Measurements from ENCODE around the gene HTR4. TPM values are rescaled to one million over a fixed set of nuclear protein-coding genes. Genes with fewer than 3 reads are reported as not detected.
"Not testable (repeated sequence)": the region's sequence is repeated elsewhere in the genome, so short reads cannot be mapped to it uniquely, and the experiment has no call there.

HTR4 gene
- total and polyA plus RNA-seq, 4 experiments from 2014 or later, result not detected

DNA sequence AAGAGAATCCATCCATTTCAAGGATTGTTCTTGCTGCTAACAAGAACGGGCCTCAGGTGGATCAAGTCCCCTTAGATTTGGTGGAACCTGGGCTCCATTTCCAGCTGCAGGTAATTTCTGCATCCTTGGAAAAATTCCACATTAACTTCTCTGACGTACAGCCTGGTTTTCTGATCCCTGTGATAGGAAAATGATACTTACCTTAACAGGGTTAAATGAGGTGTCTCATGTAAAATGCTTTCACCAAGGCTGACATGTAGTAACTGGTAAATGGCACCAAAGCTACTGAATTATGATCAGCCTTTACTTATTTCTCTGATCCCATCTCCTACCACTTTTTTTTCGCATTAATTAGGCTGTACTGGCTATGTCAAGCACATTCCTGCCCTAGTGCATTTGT, 176.9 kb downstream of the HTR4 start:
- Mint-ChIP-seq H3K36me3 (no peaks in the 10 kb centered on the region), H3K27me3 (peaks cover 18 to 19% of the 10 kb centered on the region in 2 donors), H3K9me3 (no peaks in the 10 kb centered on the region), H3K27ac (no peak overlapping the region), H3K4me1 (peaks cover 0 to 2% (median 1%) of the 10 kb centered on the region in 4 donors), H3K4me3 (no peak overlapping the region)
- Histone ChIP-seq H3K4me3 (ENCODE audit: low read length in 2 of 2) (no peak overlapping the region), H3K4me1 (ENCODE audit: insufficient read depth, low read length) (no peaks in the 10 kb centered on the region), H3K27ac (ENCODE audit: low read depth, low read length) (no peak overlapping the region), H3K36me3 (ENCODE audit: insufficient read depth, low read length) (no peaks in the 10 kb centered on the region), H3K9me3 (ENCODE audit: control insufficient read depth in 1 of 2, low read length in 2 of 2) (no peaks in the 10 kb centered on the region), H3K27me3 (ENCODE audit: insufficient read depth, low read length) (no peaks in the 10 kb centered on the region)
- intact Hi-C loops (cut with micrococcal nuclease), result no loop called here
- POLR2A ChIA-PET (ENCODE audit: partially characterized antibody), result no interaction called here
- CTCF ChIA-PET (ENCODE audit: partially characterized antibody), result interaction anchor here (1.0 kb wide), 1 partner anchor 13 kb away, joined by 3 read pairs; no protein-coding TSS in a partner anchor
- no peak for DNase-seq

DNA sequence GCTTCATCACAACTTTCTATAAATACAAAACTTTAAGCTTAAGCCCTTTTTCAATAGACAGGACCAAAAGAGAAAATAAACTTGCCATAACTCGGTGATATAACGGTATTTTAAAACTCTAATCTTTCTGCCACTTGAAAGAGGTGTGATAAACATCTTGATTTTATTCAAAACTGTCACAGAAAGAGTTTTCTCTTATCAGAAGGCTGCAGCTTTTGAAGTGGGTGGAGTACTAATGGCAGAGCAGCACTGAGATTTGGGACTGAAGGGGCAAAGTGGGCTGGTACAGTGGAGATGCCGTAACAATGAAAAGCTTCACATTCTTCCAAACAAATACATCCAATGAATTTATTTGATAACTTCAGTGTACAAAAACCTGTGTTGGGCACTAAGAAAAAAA, 178.0 kb downstream of the HTR4 start:
- intact Hi-C loops (cut with micrococcal nuclease), result no loop called here
- H3K4me1 ChIP-seq (ENCODE audit: insufficient read depth, low read length), result no peaks in the 10 kb centered on the region
- H3K27ac Mint-ChIP-seq, result no peak overlapping the region
- no peaks in the 10 kb centered on the region for H3K9me3 ChIP-seq (ENCODE audit: control insufficient read depth in 1 of 2, low read length in 2 of 2)
- H3K27me3 Mint-ChIP-seq, result peaks cover 17 to 19% of the 10 kb centered on the region in 2 donors
- CTCF ChIA-PET (ENCODE audit: partially characterized antibody), result interaction anchor here (0.6 to 1.0 kb wide), 2 partner anchors 12 to 996 kb away, joined by 3 read pairs; no protein-coding TSS in a partner anchor
- no peaks in the 10 kb centered on the region for H3K4me1 Mint-ChIP-seq
- H3K27ac ChIP-seq (ENCODE audit: low read depth, low read length), result no peak overlapping the region
- H3K36me3 ChIP-seq (ENCODE audit: insufficient read depth, low read length), result no peaks in the 10 kb centered on the region
- H3K9me3 Mint-ChIP-seq, result no peaks in the 10 kb centered on the region
- no peaks in the 10 kb centered on the region for H3K36me3 Mint-ChIP-seq
- H3K4me3 ChIP-seq (ENCODE audit: low read length in 2 of 2), result no peak overlapping the region
- POLR2A ChIA-PET (ENCODE audit: partially characterized antibody), result no interaction called here
- no peaks in the 10 kb centered on the region for H3K27me3 ChIP-seq (ENCODE audit: insufficient read depth, low read length)
- DNase-seq, result no peak
- no peak overlapping the region for H3K4me3 Mint-ChIP-seq

DNA sequence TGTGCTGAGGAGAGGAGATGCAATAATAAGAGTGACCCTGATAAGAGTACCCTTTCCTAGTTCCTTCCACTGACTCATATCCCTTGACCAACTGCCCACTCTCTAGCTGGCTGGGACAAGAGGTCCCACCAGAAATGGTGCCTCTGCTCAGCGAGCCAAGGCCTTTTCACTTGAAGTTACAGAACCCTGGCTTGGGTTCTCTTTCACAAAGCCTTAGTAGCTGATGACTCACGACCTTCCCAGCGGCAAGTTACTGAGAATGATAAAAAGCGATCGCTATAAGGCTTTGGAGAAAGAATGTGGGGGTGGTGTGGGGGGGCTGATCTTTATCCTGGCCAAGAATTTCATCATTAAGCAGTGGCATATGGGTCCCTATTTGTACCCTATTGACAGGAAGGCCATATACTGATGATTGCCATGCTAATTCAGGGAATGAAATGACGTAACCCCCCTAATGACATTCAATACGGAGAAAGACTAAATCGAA, 180.3 kb downstream of the HTR4 start:
- Histone ChIP-seq H3K27me3 (ENCODE audit: insufficient read depth, low read length) (no peaks in the 10 kb centered on the region), H3K4me3 (ENCODE audit: low read length in 2 of 2) (no peak overlapping the region), H3K9me3 (ENCODE audit: control insufficient read depth in 1 of 2, low read length in 2 of 2) (no peaks in the 10 kb centered on the region), H3K36me3 (ENCODE audit: insufficient read depth, low read length) (no peaks in the 10 kb centered on the region), H3K27ac (ENCODE audit: low read depth, low read length) (no peak overlapping the region), H3K4me1 (ENCODE audit: insufficient read depth, low read length) (no peaks in the 10 kb centered on the region)
- no peaks in the 10 kb centered on the region for H3K36me3 Mint-ChIP-seq
- CTCF ChIA-PET (ENCODE audit: partially characterized antibody), result no interaction called here
- no peaks in the 10 kb centered on the region for H3K9me3 Mint-ChIP-seq
- H3K4me1 Mint-ChIP-seq, result no peaks in the 10 kb centered on the region
- POLR2A ChIA-PET (ENCODE audit: partially characterized antibody), result no interaction called here
- DNase-seq, result no peak
- intact Hi-C loops (cut with micrococcal nuclease), result no loop called here
- no peak overlapping the region for H3K4me3 Mint-ChIP-seq
- H3K27ac Mint-ChIP-seq, result no peak overlapping the region
- peaks cover 17 to 20% of the 10 kb centered on the region in 2 donors for H3K27me3 Mint-ChIP-seq

DNA sequence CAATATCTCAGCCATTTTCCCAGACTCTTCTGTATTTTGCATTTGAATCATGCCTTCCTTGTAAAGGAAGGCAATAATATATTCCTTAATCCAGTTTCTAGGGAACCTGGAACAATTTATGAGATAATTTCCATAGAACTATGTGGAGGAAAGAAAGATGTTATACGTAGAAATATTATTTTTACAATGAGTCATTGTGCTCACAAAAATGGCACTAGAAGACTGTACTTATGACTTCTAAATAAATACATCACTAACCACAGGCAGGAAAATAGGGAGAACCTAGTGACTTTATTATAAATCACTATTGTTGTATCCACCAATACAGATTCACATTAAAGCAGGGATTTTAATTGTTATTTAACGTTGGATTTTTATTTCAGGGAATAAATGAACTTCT, 182.9 kb downstream of the HTR4 start:
- Mint-ChIP-seq H3K9me3 (no peaks in the 10 kb centered on the region), H3K4me3 (no peak overlapping the region), H3K36me3 (no peaks in the 10 kb centered on the region), H3K27ac (no peak overlapping the region), H3K4me1 (no peaks in the 10 kb centered on the region), H3K27me3 (peaks cover 7 to 10% of the 10 kb centered on the region in 2 donors)
- DNase-seq, result no peak
- Histone ChIP-seq H3K27ac (ENCODE audit: low read depth, low read length) (no peak overlapping the region), H3K4me1 (ENCODE audit: insufficient read depth, low read length) (no peaks in the 10 kb centered on the region), H3K9me3 (ENCODE audit: control insufficient read depth in 1 of 2, low read length in 2 of 2) (no peaks in the 10 kb centered on the region), H3K27me3 (ENCODE audit: insufficient read depth, low read length) (no peaks in the 10 kb centered on the region), H3K36me3 (ENCODE audit: insufficient read depth, low read length) (no peaks in the 10 kb centered on the region), H3K4me3 (ENCODE audit: low read length in 2 of 2) (no peak overlapping the region)
- intact Hi-C loops (cut with micrococcal nuclease), result no loop called here
- ChIA-PET CTCF (ENCODE audit: partially characterized antibody) (no interaction called here), POLR2A (ENCODE audit: partially characterized antibody) (no interaction called here)

DNA sequence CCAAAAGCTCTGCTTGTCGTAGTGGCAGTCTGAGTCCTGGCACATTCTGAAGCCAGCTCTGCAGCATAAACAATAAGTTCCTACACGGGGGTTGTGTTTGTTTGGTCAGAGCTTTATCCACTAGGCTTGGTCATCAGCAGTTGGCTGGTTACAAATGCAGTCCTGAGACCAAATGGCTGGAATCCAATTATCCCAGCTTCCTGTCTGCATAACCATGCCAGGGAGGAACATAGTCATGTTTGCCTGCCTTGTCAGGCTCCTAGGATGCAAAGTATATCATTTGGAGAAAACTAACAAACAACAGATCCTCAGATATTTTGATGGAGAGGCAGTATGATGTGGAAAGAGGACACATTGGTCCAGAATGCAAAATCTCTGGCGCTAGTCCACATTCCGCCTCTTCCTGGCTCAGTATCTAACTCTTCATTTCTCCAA, 184.8 kb downstream of the HTR4 start:
- no peaks in the 10 kb centered on the region for H3K27me3 ChIP-seq (ENCODE audit: insufficient read depth, low read length)

DNA sequence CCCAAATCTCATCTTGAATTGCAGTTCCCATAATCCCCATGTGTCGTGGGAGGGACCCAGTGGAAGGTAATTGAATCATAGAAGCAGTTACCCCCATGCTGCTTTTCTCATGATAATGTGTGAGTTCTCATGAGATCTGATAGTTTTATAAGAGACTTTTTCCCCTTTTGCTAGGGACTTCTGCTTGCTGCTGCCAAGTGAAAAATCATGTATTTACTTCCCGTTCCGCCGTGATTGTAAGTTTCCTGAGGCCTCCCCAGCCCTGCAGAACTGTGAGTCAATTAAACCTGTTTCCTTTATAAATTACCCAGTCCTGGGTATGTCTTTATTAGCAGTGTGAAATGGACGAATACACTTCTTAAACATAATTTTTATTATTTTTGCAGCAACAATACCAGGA, 185.6 kb downstream of the HTR4 start:
- H3K4me3 Mint-ChIP-seq; H3K4me3 ChIP-seq (ENCODE audit: low read length in 2 of 2); H3K4me1 Mint-ChIP-seq; DNase-seq; POLR2A ChIA-PET (ENCODE audit: partially characterized antibody); H3K36me3 ChIP-seq (ENCODE audit: insufficient read depth, low read length); H3K27ac ChIP-seq (ENCODE audit: low read depth, low read length); H3K4me1 ChIP-seq (ENCODE audit: insufficient read depth, low read length); H3K9me3 ChIP-seq (ENCODE audit: control insufficient read depth in 1 of 2, low read length in 2 of 2); H3K9me3 Mint-ChIP-seq; intact Hi-C loops (cut with micrococcal nuclease); H3K27me3 Mint-ChIP-seq; H3K27ac Mint-ChIP-seq; H3K36me3 Mint-ChIP-seq; H3K27me3 ChIP-seq (ENCODE audit: insufficient read depth, low read length): not testable (repeated sequence)
- CTCF ChIA-PET (ENCODE audit: partially characterized antibody), result interaction anchor here (1.6 kb wide), 1 partner anchor 15 kb away, joined by 3 read pairs; no protein-coding TSS in a partner anchor

More for the DNA sequence above, 184.8 kb downstream of the HTR4 start:
- DNase-seq, result no peak
- intact Hi-C loops (cut with micrococcal nuclease), result no loop called here
- H3K4me1 Mint-ChIP-seq, result no peaks in the 10 kb centered on the region
- no peak overlapping the region for H3K4me3 Mint-ChIP-seq
- no peaks in the 10 kb centered on the region for H3K9me3 ChIP-seq (ENCODE audit: control insufficient read depth in 1 of 2, low read length in 2 of 2)
- no peaks in the 10 kb centered on the region for H3K4me1 ChIP-seq (ENCODE audit: insufficient read depth, low read length)
- no peak overlapping the region for H3K4me3 ChIP-seq (ENCODE audit: low read length in 2 of 2)
- H3K27me3 Mint-ChIP-seq, result peaks cover 3 to 6% of the 10 kb centered on the region in 2 donors
- H3K36me3 ChIP-seq (ENCODE audit: insufficient read depth, low read length), result no peaks in the 10 kb centered on the region
- POLR2A ChIA-PET (ENCODE audit: partially characterized antibody), result no interaction called here
- H3K27ac ChIP-seq (ENCODE audit: low read depth, low read length), result no peak overlapping the region
- CTCF ChIA-PET (ENCODE audit: partially characterized antibody), result interaction anchor here (1.5 to 1.6 kb wide), 2 partner anchors 14 to 15 kb away, joined by 3 to 6 read pairs; no protein-coding TSS in a partner anchor
- no peak overlapping the region for H3K27ac Mint-ChIP-seq
- H3K36me3 Mint-ChIP-seq, result no peaks in the 10 kb centered on the region
- H3K9me3 Mint-ChIP-seq, result no peaks in the 10 kb centered on the region

DNA sequence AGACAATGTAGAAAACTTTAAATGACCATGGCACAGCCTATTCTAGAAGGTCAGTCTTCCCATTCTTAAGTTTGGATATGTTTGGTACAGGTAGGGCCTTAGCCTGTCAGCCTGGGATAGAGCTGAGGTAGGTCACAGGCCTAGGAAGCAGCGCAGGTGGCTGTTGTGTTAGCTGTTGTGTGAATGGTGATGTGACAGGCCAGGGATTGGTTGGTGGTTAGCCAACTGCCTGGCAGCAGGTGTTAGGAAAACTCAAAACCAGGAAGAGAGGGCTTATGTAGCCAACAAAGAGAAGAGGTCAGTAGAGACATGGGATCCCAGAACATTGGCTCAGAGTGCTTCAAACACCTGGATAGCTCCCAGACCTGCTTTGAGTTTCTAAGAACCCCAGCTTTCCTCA, 186.4 kb downstream of the HTR4 start:
- Mint-ChIP-seq H3K4me3 (no peak overlapping the region), H3K36me3 (no peaks in the 10 kb centered on the region), H3K27me3 (peaks cover 3 to 6% of the 10 kb centered on the region in 2 donors), H3K27ac (peak overlapping the region in 1 of 7 donors; percentile 9), H3K9me3 (no peaks in the 10 kb centered on the region), H3K4me1 (no peaks in the 10 kb centered on the region)
- CTCF ChIA-PET (ENCODE audit: partially characterized antibody), result no interaction called here
- Histone ChIP-seq H3K27me3 (ENCODE audit: insufficient read depth, low read length) (peaks cover 3% of the 10 kb centered on the region), H3K4me3 (ENCODE audit: low read length in 2 of 2) (no peak overlapping the region), H3K9me3 (ENCODE audit: control insufficient read depth in 1 of 2, low read length in 2 of 2) (no peaks in the 10 kb centered on the region), H3K4me1 (ENCODE audit: insufficient read depth, low read length) (no peaks in the 10 kb centered on the region), H3K36me3 (ENCODE audit: insufficient read depth, low read length) (no peaks in the 10 kb centered on the region), H3K27ac (ENCODE audit: low read depth, low read length) (no peak overlapping the region)
- POLR2A ChIA-PET (ENCODE audit: partially characterized antibody), result no interaction called here
- no peak for DNase-seq
- intact Hi-C loops (cut with micrococcal nuclease), result no loop called here

DNA sequence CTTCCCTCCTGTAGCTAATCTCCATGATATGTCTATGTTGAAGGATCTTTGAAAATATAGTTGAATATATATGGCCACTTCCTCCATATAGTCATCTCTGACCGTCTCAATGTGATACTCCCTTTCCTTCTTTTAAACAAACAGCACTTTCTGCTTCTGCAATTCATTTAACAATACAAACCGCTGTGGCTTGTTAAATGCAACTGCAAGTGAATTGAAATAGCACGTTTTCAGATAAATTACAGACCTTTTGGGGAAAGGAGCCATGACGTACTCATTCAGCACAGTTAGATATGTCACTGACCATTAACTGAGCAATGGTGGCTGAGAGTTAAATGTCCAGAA, 188.1 kb downstream of the HTR4 start:
- H3K27ac Mint-ChIP-seq, result no peak overlapping the region
- no peaks in the 10 kb centered on the region for H3K36me3 Mint-ChIP-seq
- intact Hi-C loops (cut with micrococcal nuclease), result no loop called here
- Histone ChIP-seq H3K27ac (ENCODE audit: low read depth, low read length) (no peak overlapping the region), H3K27me3 (ENCODE audit: insufficient read depth, low read length) (peaks cover 3% of the 10 kb centered on the region), H3K36me3 (ENCODE audit: insufficient read depth, low read length) (no peaks in the 10 kb centered on the region), H3K4me3 (ENCODE audit: low read length in 2 of 2) (no peak overlapping the region), H3K9me3 (ENCODE audit: control insufficient read depth in 1 of 2, low read length in 2 of 2) (no peaks in the 10 kb centered on the region), H3K4me1 (ENCODE audit: insufficient read depth, low read length) (no peaks in the 10 kb centered on the region)
- H3K9me3 Mint-ChIP-seq, result no peaks in the 10 kb centered on the region
- DNase-seq, result no peak
- CTCF ChIA-PET (ENCODE audit: partially characterized antibody), result interaction anchor here (1.2 kb wide), 1 partner anchor 17 kb away, joined by 4 read pairs; no protein-coding TSS in a partner anchor
- POLR2A ChIA-PET (ENCODE audit: partially characterized antibody), result no interaction called here
- H3K4me1 Mint-ChIP-seq, result no peaks in the 10 kb centered on the region
- H3K27me3 Mint-ChIP-seq, result peaks cover under 1 to 1% of the 10 kb centered on the region in 2 donors
- H3K4me3 Mint-ChIP-seq, result no peak overlapping the region

Measured in CD4-positive, alpha-beta memory T cell (primary cell).